GM12892 (cell line): Measurements from ENCODE around the gene COL23A1.

ENCODE experiments used
- POLR2A ChIP-seq: IDR thresholded peaks from 2 replicates; pipeline ENCODE4 v1.6.1; 2011; ENCODE audit warnings: low read depth, low read length, control low read depth
- POLR2AphosphoS5 ChIP-seq: IDR thresholded peaks from 2 replicates; pipeline ENCODE4 v1.6.1; 2011; ENCODE audit warnings: low read depth, low read length, control low read depth
- TAF1 ChIP-seq: IDR thresholded peaks from 2 replicates; pipeline ENCODE4 v1.6.1; 2011; ENCODE audit warnings: low read depth, mild to moderate bottlenecking, control low read depth, low read length, borderline replicate concordance

DNA sequence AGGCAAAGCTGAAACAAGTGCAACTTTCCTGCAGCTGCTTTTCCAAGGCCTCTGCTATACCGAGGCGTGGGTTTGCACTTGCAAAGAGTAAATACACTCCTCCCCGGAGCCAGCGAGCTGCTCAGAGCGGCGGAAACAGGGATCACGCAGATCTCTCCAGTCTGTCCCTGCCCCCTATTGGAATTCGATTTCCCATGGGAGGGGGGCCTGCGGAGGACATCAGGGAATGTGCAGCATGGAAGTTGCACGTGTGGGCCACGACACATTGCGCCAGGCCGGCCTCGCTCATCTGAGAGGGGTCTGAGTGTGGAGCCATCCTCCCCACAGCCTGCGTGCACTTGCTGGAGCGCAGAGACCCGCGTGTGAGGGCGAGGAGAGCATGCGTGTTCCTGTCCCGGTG lies 253.3 kb downstream of the COL23A1 start:
- TF ChIP-seq POLR2A, result no peak
- no peak for TF ChIP-seq POLR2AphosphoS5
- TF ChIP-seq TAF1, result no peak
